ENCODE results near the gene PREX1.

PREX1 gene

GRCh38 chr20:48626938-48627736 lies 200.7 kb downstream of the PREX1 start:
- in situ Hi-C loops (cut with HindIII; ENCODE audit: low pct_unique_long_range_greater_than_20kb, low sequenced_read_pairs), result no loop called here
- TF ChIP-seq JUND (IDR thresholded peaks at IDR 0.05; ENCODE audit: low read depth), result no peak
- DNase-seq (ENCODE audit: low read depth in 1 of 2, low spot score in 1 of 2), result no peak

GRCh38 chr20:48626226-48626937 lies 201.4 kb downstream of the PREX1 start:
- in situ Hi-C loops (cut with HindIII; ENCODE audit: low pct_unique_long_range_greater_than_20kb, low sequenced_read_pairs), result no loop called here
- no peak for TF ChIP-seq JUND (IDR thresholded peaks at IDR 0.05; ENCODE audit: low read depth)
- no peak for DNase-seq (ENCODE audit: low read depth in 1 of 2, low spot score in 1 of 2)

- no peak for DNase-seq (ENCODE audit: low read depth in 1 of 2, low spot score in 1 of 2)
- no peak for TF ChIP-seq JUND (IDR thresholded peaks at IDR 0.05; ENCODE audit: low read depth)
- in situ Hi-C loops (cut with HindIII; ENCODE audit: low pct_unique_long_range_greater_than_20kb, low sequenced_read_pairs), result no loop called here
Observed at GRCh38 chr20:48625136-48625900, 202.5 kb downstream of the PREX1 start.

GRCh38 chr20:48624315-48625020 lies 203.3 kb downstream of the PREX1 start:
- in situ Hi-C loops (cut with HindIII; ENCODE audit: low pct_unique_long_range_greater_than_20kb, low sequenced_read_pairs), result no loop called here
- no peak for DNase-seq (ENCODE audit: low read depth in 1 of 2, low spot score in 1 of 2)
- no peak for TF ChIP-seq JUND (IDR thresholded peaks at IDR 0.05; ENCODE audit: low read depth)

GRCh38 chr20:48623906-48624265 lies 203.9 kb downstream of the PREX1 start:
- in situ Hi-C loops (cut with HindIII; ENCODE audit: low pct_unique_long_range_greater_than_20kb, low sequenced_read_pairs), result no loop called here
- no peak for DNase-seq (ENCODE audit: low read depth in 1 of 2, low spot score in 1 of 2)
- TF ChIP-seq JUND (IDR thresholded peaks at IDR 0.05; ENCODE audit: low read depth), result no peak

GRCh38 chr20:48623176-48623905 lies 204.5 kb downstream of the PREX1 start:
- in situ Hi-C loops (cut with HindIII; ENCODE audit: low pct_unique_long_range_greater_than_20kb, low sequenced_read_pairs), result no loop called here
- no peak for DNase-seq (ENCODE audit: low read depth in 1 of 2, low spot score in 1 of 2)
- no peak for TF ChIP-seq JUND (IDR thresholded peaks at IDR 0.05; ENCODE audit: low read depth)

GRCh38 chr20:48622421-48622820 lies 205.4 kb downstream of the PREX1 start:
- DNase-seq (ENCODE audit: low read depth in 1 of 2, low spot score in 1 of 2), result no peak
- in situ Hi-C loops (cut with HindIII; ENCODE audit: low pct_unique_long_range_greater_than_20kb, low sequenced_read_pairs), result no loop called here
- TF ChIP-seq JUND (IDR thresholded peaks at IDR 0.05; ENCODE audit: low read depth), result no peak

- DNase-seq (ENCODE audit: low read depth in 1 of 2, low spot score in 1 of 2), result peak in 1 of 2 experiments; percentile 57
- in situ Hi-C loops (cut with HindIII; ENCODE audit: low pct_unique_long_range_greater_than_20kb, low sequenced_read_pairs), result no loop called here
Observed at GRCh38 chr20:48621376-48622078, 206.3 kb downstream of the PREX1 start.

GRCh38 chr20:48620507-48621375 lies 207.1 kb downstream of the PREX1 start:
- TF ChIP-seq JUND (IDR thresholded peaks at IDR 0.05; ENCODE audit: low read depth), result no peak
- peak; percentile 93 to 94 for DNase-seq (ENCODE audit: low read depth in 1 of 2, low spot score in 1 of 2)
- in situ Hi-C loops (cut with HindIII; ENCODE audit: low pct_unique_long_range_greater_than_20kb, low sequenced_read_pairs), result no loop called here

More at GRCh38 chr20:48621376-48622078, 206.3 kb downstream of the PREX1 start:
- no peak for TF ChIP-seq JUND (IDR thresholded peaks at IDR 0.05; ENCODE audit: low read depth)

GRCh38 chr20:48620154-48620506 lies 207.7 kb downstream of the PREX1 start:
- no peak for TF ChIP-seq JUND (IDR thresholded peaks at IDR 0.05; ENCODE audit: low read depth)
- DNase-seq (ENCODE audit: low read depth in 1 of 2, low spot score in 1 of 2), result no peak
- in situ Hi-C loops (cut with HindIII; ENCODE audit: low pct_unique_long_range_greater_than_20kb, low sequenced_read_pairs), result no loop called here

Data from T47D (cell line).